Right atrium auricular region (tissue), 2 donors: ENCODE data around the gene ELAC2. TPM values are rescaled to one million over a fixed set of nuclear protein-coding genes. Genes with fewer than 3 reads are reported as not detected.

Source experiments
- DNase-seq: peaks from one replicate; pipeline ENCODE4 v3.0.0-alpha.2; 2019; ENCODE audit warnings: low spot score
- H3K27ac ChIP-seq, 2 donors: fragments of 200-600 bp; sonication (generic); 1 replicate in 1 of 2; 2 replicates in 1 of 2; pipeline ENCODE4 v1.5.1; 2016 to 2019
- H3K27me3 ChIP-seq, 2 donors: fragments of 200-600 bp; sonication (generic); one replicate each; pipeline versions ENCODE4 v1.5.1 to v1.6.0; 2017 to 2019
- H3K36me3 ChIP-seq: fragments of 200-600 bp; sonication (generic); one replicate; pipeline ENCODE4 v1.5.1; 2016
- H3K4me1 ChIP-seq, 2 donors: fragments of 200-600 bp; sonication (generic); one replicate each; pipeline versions ENCODE4 v1.5.1 to v1.6.0; 2017 to 2019
- H3K4me3 ChIP-seq, 2 donors: fragments of 200-600 bp; sonication (generic); 1 replicate in 1 of 2; 2 replicates in 1 of 2; pipeline ENCODE4 v1.5.1; 2017 to 2019; ENCODE audit warnings: mild to moderate bottlenecking in 1 of 2, moderate library complexity in 1 of 2
- H3K9me3 ChIP-seq, 2 donors: fragments of 200-600 bp; sonication (generic); one replicate each; pipeline ENCODE4 v1.5.1; 2019
- CTCF ChIP-seq, 2 donors: fragments of 200-600 bp; sonication (generic); IDR thresholded peaks; one replicate each; pipeline ENCODE4 v1.5.1; 2019; ENCODE audit warnings: antibody characterized with exemption in 2 of 2
- total RNA-seq, 2 donors: library from RNA; depleted of rRNA; stranded (reverse); fragments of >200 nt; gene quantifications; one replicate each; pipeline ENCODE4 v1.1.0, GENCODE V29; 2016

Gene ELAC2
- total RNA-seq, 2 donors from 2014 or later, result 40.1 to 55.2 TPM

GRCh38 chr17:12961655-12962054 lies 56.2 kb downstream of the ELAC2 start:
- no peak overlapping the region for H3K4me3 ChIP-seq
- H3K36me3 ChIP-seq, result peaks cover 18% of the 10 kb centered on the region
- no peaks in the 10 kb centered on the region for H3K4me1 ChIP-seq
- H3K27me3 ChIP-seq, result no peaks in the 10 kb centered on the region
- H3K27ac ChIP-seq, result no peak overlapping the region
- DNase-seq, result no peak
- no peak for TF ChIP-seq CTCF (IDR thresholded peaks at IDR 0.05)
- peaks cover 0 to 9% of the 10 kb centered on the region in 2 donors for H3K9me3 ChIP-seq

GRCh38 chr17:12959441-12959840 lies 58.4 kb downstream of the ELAC2 start:
- no peaks in the 10 kb centered on the region for H3K27me3 ChIP-seq
- no peaks in the 10 kb centered on the region for H3K4me1 ChIP-seq
- TF ChIP-seq CTCF (IDR thresholded peaks at IDR 0.05), result no peak
- peaks cover 25% of the 10 kb centered on the region for H3K36me3 ChIP-seq
- no peak overlapping the region for H3K4me3 ChIP-seq
- no peak overlapping the region for H3K27ac ChIP-seq
- H3K9me3 ChIP-seq, result peaks cover 0 to 9% of the 10 kb centered on the region in 2 donors
- DNase-seq, result no peak

GRCh38 chr17:12958786-12959185 lies 59.0 kb downstream of the ELAC2 start:
- Histone ChIP-seq H3K27me3 (no peaks in the 10 kb centered on the region), H3K9me3 (peaks cover 0 to 9% of the 10 kb centered on the region in 2 donors), H3K4me1 (no peaks in the 10 kb centered on the region), H3K36me3 (peaks cover 25% of the 10 kb centered on the region), H3K4me3 (no peak overlapping the region), H3K27ac (no peak overlapping the region)
- DNase-seq, result no peak
- no peak for TF ChIP-seq CTCF (IDR thresholded peaks at IDR 0.05)

- H3K9me3 ChIP-seq, result peaks cover 0 to 9% of the 10 kb centered on the region in 2 donors
- no peak for DNase-seq
- H3K4me1 ChIP-seq, result no peaks in the 10 kb centered on the region
- H3K36me3 ChIP-seq, result peaks cover 25% of the 10 kb centered on the region
- no peaks in the 10 kb centered on the region for H3K27me3 ChIP-seq
- TF ChIP-seq CTCF (IDR thresholded peaks at IDR 0.05), result no peak
- no peak overlapping the region for H3K27ac ChIP-seq
- no peak overlapping the region for H3K4me3 ChIP-seq
These were observed 62.3 kb downstream of the ELAC2 start for GRCh38 chr17:12955521-12955920.

- Histone ChIP-seq H3K4me1 (no peaks in the 10 kb centered on the region), H3K36me3 (peaks cover 18% of the 10 kb centered on the region), H3K27ac (no peak overlapping the region), H3K9me3 (peaks cover 0 to 7% of the 10 kb centered on the region in 2 donors), H3K4me3 (no peak overlapping the region), H3K27me3 (no peaks in the 10 kb centered on the region)
- DNase-seq, result no peak
- TF ChIP-seq CTCF (IDR thresholded peaks at IDR 0.05), result no peak
These were observed 64.7 kb downstream of the ELAC2 start for GRCh38 chr17:12953156-12953555.

- no peak for DNase-seq
- H3K27me3 ChIP-seq, result no peaks in the 10 kb centered on the region
- H3K36me3 ChIP-seq, result peaks cover 11% of the 10 kb centered on the region
- no peaks in the 10 kb centered on the region for H3K9me3 ChIP-seq
- H3K4me1 ChIP-seq, result no peaks in the 10 kb centered on the region
- no peak overlapping the region for H3K4me3 ChIP-seq
- no peak overlapping the region for H3K27ac ChIP-seq
- TF ChIP-seq CTCF (IDR thresholded peaks at IDR 0.05), result no peak
These were observed 65.8 kb downstream of the ELAC2 start for GRCh38 chr17:12952012-12952411.
